Fibroblast of lung (primary cell): ENCODE measurements around the gene COLGALT1.

Source experiments
- CTCF ChIP-seq, 2 donors: IDR thresholded peaks in 1 of 2; conservative IDR thresholded peaks in 1 of 2; 1 replicate in 1 of 2; 2 replicates in 1 of 2; pipeline ENCODE4 v1.5.1; 2011 to 2012; ENCODE audit warnings: low read length in 2 of 2, control low read depth in 1 of 2, inconsistent platforms in 1 of 2, low read depth in 1 of 2, mild to moderate bottlenecking in 1 of 2
- EZH2 ChIP-seq: IDR thresholded peaks from 2 replicates; pipeline ENCODE4 v1.5.1; 2012; ENCODE audit warnings: low read length, control low read depth, mild to moderate bottlenecking; ENCODE audit errors: missing control alignments

GRCh38 chr19:17540174-17540573 lies 15.3 kb upstream of the COLGALT1 start:
- TF ChIP-seq CTCF (conservative IDR thresholded peaks at IDR 0.05 in 1 of 2, IDR thresholded peaks at IDR 0.05 in 1 of 2; ENCODE audit: low read depth in 1 of 2, low read length in 2 of 2) (no peak), EZH2 (no peak)
